H9 (cell line): ENCODE data around the gene BICDL2. TPM values are rescaled to one million over a fixed set of nuclear protein-coding genes. Genes with fewer than 3 reads are reported as not detected.

ENCODE experiments used
- DNase-seq: peaks from one replicate; pipeline ENCODE4 v3.0.0-alpha.2; 2017
- H2AFZ ChIP-seq: one replicate; pipeline ENCODE4 v1.6.1; 2013; ENCODE audit warnings: mild to moderate bottlenecking, low read length, control low read depth, moderate library complexity
- H2AK5ac ChIP-seq: 2 replicates; pipeline ENCODE4 v1.6.1; 2013; ENCODE audit warnings: low read length, control low read depth, mixed read lengths; ENCODE audit not compliant: insufficient read length
- H2BK120ac ChIP-seq: one replicate; pipeline ENCODE4 v1.6.1; 2013; ENCODE audit warnings: low read depth, mild to moderate bottlenecking, low read length, control low read depth, inconsistent platforms; ENCODE audit not compliant: poor library complexity, severe bottlenecking
- H2BK12ac ChIP-seq: 2 replicates; pipeline ENCODE4 v1.6.1; 2013; ENCODE audit warnings: low read length, control low read depth, mixed read lengths, low read depth; ENCODE audit not compliant: insufficient read length
- H2BK15ac ChIP-seq: 2 replicates; pipeline ENCODE4 v1.6.1; 2013; ENCODE audit warnings: low read depth, low read length, control low read depth
- H2BK20ac ChIP-seq: one replicate; pipeline ENCODE4 v1.6.1; 2013; ENCODE audit warnings: low read depth, mild to moderate bottlenecking, low read length, control low read depth, inconsistent platforms; ENCODE audit not compliant: poor library complexity, severe bottlenecking
- H2BK5ac ChIP-seq: 2 replicates; pipeline ENCODE4 v1.6.1; 2013; ENCODE audit warnings: low read length, control low read depth, mixed read lengths; ENCODE audit not compliant: insufficient read length
- H3K14ac ChIP-seq: 2 replicates; pipeline ENCODE4 v1.6.1; 2013; ENCODE audit warnings: low read length, control low read depth; ENCODE audit not compliant: insufficient read depth
- H3K18ac ChIP-seq: 2 replicates; pipeline ENCODE4 v1.6.1; 2013; ENCODE audit warnings: low read depth, mild to moderate bottlenecking, mixed read lengths, low read length, control low read depth; ENCODE audit not compliant: insufficient read length
- H3K23ac ChIP-seq: 2 replicates; pipeline ENCODE4 v1.6.1; 2013; ENCODE audit warnings: low read length, control low read depth, mixed read lengths, low read depth; ENCODE audit not compliant: insufficient read length
- H3K23me2 ChIP-seq: 2 replicates; pipeline ENCODE4 v1.6.1; 2013; ENCODE audit warnings: low read depth, mild to moderate bottlenecking, mixed read lengths, low read length, control low read depth; ENCODE audit not compliant: insufficient read length, poor library complexity, severe bottlenecking
- H3K27ac ChIP-seq: 2 replicates; pipeline ENCODE4 v1.5.1; 2013; ENCODE audit warnings: low read length, control low read depth, mixed read lengths, low read depth; ENCODE audit not compliant: insufficient read length
- H3K27me3 ChIP-seq: 2 replicates; pipeline ENCODE4 v1.6.1; 2013; ENCODE audit warnings: low read length, control low read depth, inconsistent platforms; ENCODE audit not compliant: insufficient read depth
- H3K4ac ChIP-seq: 2 replicates; pipeline ENCODE4 v1.6.1; 2013; ENCODE audit warnings: low read depth, mild to moderate bottlenecking, control low read depth, inconsistent platforms, low read length, moderate library complexity
- H3K4me1 ChIP-seq: 2 replicates; pipeline ENCODE4 v1.6.1; 2013; ENCODE audit warnings: low read length, control low read depth, inconsistent platforms; ENCODE audit not compliant: insufficient read depth
- H3K4me2 ChIP-seq: 2 replicates; pipeline ENCODE4 v1.6.1; 2013; ENCODE audit warnings: low read length, control low read depth, mixed read lengths; ENCODE audit not compliant: insufficient read length, insufficient read depth
- H3K56ac ChIP-seq: 2 replicates; pipeline ENCODE4 v1.6.1; 2013; ENCODE audit warnings: low read depth, mild to moderate bottlenecking, mixed read lengths, low read length, control low read depth; ENCODE audit not compliant: insufficient read length
- H3K79me1 ChIP-seq: 2 replicates; pipeline ENCODE4 v1.6.1; 2013; ENCODE audit warnings: low read depth, mild to moderate bottlenecking, moderate library complexity, low read length, control low read depth, inconsistent platforms; ENCODE audit not compliant: insufficient read depth, poor library complexity, severe bottlenecking
- H3K79me2 ChIP-seq: 2 replicates; pipeline ENCODE4 v1.6.1; 2013; ENCODE audit warnings: low read length, control low read depth, inconsistent platforms; ENCODE audit not compliant: insufficient read depth
- H3K9ac ChIP-seq: 2 replicates; pipeline ENCODE4 v1.6.1; 2013; ENCODE audit warnings: low read length, control low read depth, mixed read lengths; ENCODE audit not compliant: insufficient read length; ENCODE audit errors: extremely low read depth
- H3K9me3 ChIP-seq: one replicate; pipeline ENCODE4 v1.6.1; 2013; ENCODE audit warnings: low read depth, low read length, inconsistent platforms; ENCODE audit not compliant: control insufficient read depth
- H3T11ph ChIP-seq: one replicate; pipeline ENCODE4 v1.6.1; 2013; ENCODE audit warnings: mild to moderate bottlenecking, low read length, control low read depth, inconsistent platforms
- H4K20me1 ChIP-seq: one replicate; pipeline ENCODE4 v1.6.1; 2013; ENCODE audit not compliant: control insufficient read depth, insufficient read length, insufficient read depth
- H4K5ac ChIP-seq: 2 replicates; pipeline ENCODE4 v1.6.1; 2013; ENCODE audit warnings: low read depth, mild to moderate bottlenecking, mixed read lengths, low read length, control low read depth; ENCODE audit not compliant: insufficient read length
- H4K8ac ChIP-seq: replicated peaks from 2 replicates; pipeline ENCODE4 v1.6.1; 2013; ENCODE audit warnings: low read length, control low read depth, mixed read lengths, low read depth; ENCODE audit not compliant: insufficient read length
- H4K91ac ChIP-seq: 2 replicates; pipeline ENCODE4 v1.6.1; 2013; ENCODE audit warnings: low read depth, mild to moderate bottlenecking, moderate library complexity, mixed read lengths, low read length, control low read depth; ENCODE audit not compliant: insufficient read length
- H3K27ac Mint-ChIP-seq, 3 experiments: 2 replicates in 2 of 3; 3 replicates in 1 of 3; pipeline ENCODE4 v1.8.0; 2020 to 2021; ENCODE audit warnings: mixed read lengths in 3 of 3, mild to moderate bottlenecking in 1 of 3, moderate library complexity in 1 of 3
- H3K27me3 Mint-ChIP-seq: 2 replicates; pipeline ENCODE4 v1.8.0; 2021; ENCODE audit warnings: low read depth, mild to moderate bottlenecking, moderate library complexity, mixed read lengths
- H3K36me3 Mint-ChIP-seq, 3 experiments: 2 replicates in 2 of 3; 3 replicates in 1 of 3; pipeline ENCODE4 v1.8.0; 2020 to 2021; ENCODE audit warnings: low read depth in 3 of 3, mixed read lengths in 3 of 3; ENCODE audit not compliant: insufficient read depth in 1 of 3
- H3K4me1 Mint-ChIP-seq, 2 experiments: 2 replicates each; pipeline ENCODE4 v1.8.0; 2020; ENCODE audit warnings: mixed read lengths in 2 of 2
- H3K4me3 Mint-ChIP-seq, 2 experiments: 2 replicates in 1 of 2; 3 replicates in 1 of 2; pipeline ENCODE4 v1.8.0; 2020 to 2021; ENCODE audit warnings: mild to moderate bottlenecking in 2 of 2, mixed read lengths in 2 of 2, moderate library complexity in 1 of 2
- H3K9me3 Mint-ChIP-seq, 2 experiments: 2 replicates in 1 of 2; 3 replicates in 1 of 2; pipeline ENCODE4 v1.8.0; 2020; ENCODE audit warnings: mild to moderate bottlenecking in 2 of 2, mixed read lengths in 2 of 2, moderate library complexity in 1 of 2
- WGBS: extraction: QIAGEN DNeasy Blood & Tissue Kit; methylation state at CpG from one replicate; pipeline ENCODE4 v1.1.7; 2013; ENCODE audit warnings: missing lambda C conversion rate, low lambda C conversion rate, mixed read lengths; ENCODE audit not compliant: insufficient read length; ENCODE audit errors: extremely low coverage; 5-methylcytosine and 5-hydroxymethylcytosine counted together
- total RNA-seq: library from RNA; stranded (reverse); gene quantifications from 2 replicates; pipeline ENCODE4 v1.2.1, GENCODE V29; 2021
- TF ChIP-seq, protein P1 (sequence below): fragments of 200-600 bp; sonication (generic); conservative IDR thresholded peaks from 3 replicates; pipeline ENCODE4 v1.8.0; 2021; ENCODE audit warnings: antibody characterized with exemption, mild to moderate bottlenecking

The BICDL2 gene
- total RNA-seq, 1 experiment from 2014 or later: 13.5 TPM

GRCh38 chr16:3051494-3051893, 14.8 kb upstream of the BICDL2 start:
- H3K4me3 Mint-ChIP-seq: no peak overlapping the region
- Histone ChIP-seq H3K27ac (no peak overlapping the region), H4K91ac (no peak overlapping the region), H3K23ac (no peak overlapping the region), H3K18ac (no peak overlapping the region), H3K14ac (no peak overlapping the region), H3K4me2 (no peak overlapping the region), H2BK15ac (no peak overlapping the region), H2BK5ac (no peak overlapping the region), H2BK12ac (no peak overlapping the region), H3K4me1 (no peaks in the 10 kb centered on the region), H3K4ac (no peak overlapping the region), H4K5ac (no peak overlapping the region), H2BK20ac (no peak overlapping the region), H2AK5ac (no peak overlapping the region), H3T11ph (no peak overlapping the region), H3K23me2 (peaks cover 8% of the 10 kb centered on the region), H4K8ac (no peak overlapping the region), H3K79me1 (no peaks in the 10 kb centered on the region), H4K20me1 (no peaks in the 10 kb centered on the region), H3K9ac (no peak overlapping the region), H2BK120ac (no peak overlapping the region), H3K56ac (no peak overlapping the region), H2AFZ (no peak overlapping the region), H3K27me3 (peaks cover 2% of the 10 kb centered on the region; the same call in 1 of the 2 replicates), H3K9me3 (no peaks in the 10 kb centered on the region), H3K79me2 (no peaks in the 10 kb centered on the region)
- no peak overlapping the region for H3K27ac Mint-ChIP-seq
- TF ChIP-seq, protein P1, sequence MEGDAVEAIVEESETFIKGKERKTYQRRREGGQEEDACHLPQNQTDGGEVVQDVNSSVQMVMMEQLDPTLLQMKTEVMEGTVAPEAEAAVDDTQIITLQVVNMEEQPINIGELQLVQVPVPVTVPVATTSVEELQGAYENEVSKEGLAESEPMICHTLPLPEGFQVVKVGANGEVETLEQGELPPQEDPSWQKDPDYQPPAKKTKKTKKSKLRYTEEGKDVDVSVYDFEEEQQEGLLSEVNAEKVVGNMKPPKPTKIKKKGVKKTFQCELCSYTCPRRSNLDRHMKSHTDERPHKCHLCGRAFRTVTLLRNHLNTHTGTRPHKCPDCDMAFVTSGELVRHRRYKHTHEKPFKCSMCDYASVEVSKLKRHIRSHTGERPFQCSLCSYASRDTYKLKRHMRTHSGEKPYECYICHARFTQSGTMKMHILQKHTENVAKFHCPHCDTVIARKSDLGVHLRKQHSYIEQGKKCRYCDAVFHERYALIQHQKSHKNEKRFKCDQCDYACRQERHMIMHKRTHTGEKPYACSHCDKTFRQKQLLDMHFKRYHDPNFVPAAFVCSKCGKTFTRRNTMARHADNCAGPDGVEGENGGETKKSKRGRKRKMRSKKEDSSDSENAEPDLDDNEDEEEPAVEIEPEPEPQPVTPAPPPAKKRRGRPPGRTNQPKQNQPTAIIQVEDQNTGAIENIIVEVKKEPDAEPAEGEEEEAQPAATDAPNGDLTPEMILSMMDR: no peak
- H3K9me3 Mint-ChIP-seq: no peaks in the 10 kb centered on the region; a peak in 2 of 5 replicates
- DNase-seq: no peak
- H3K36me3 Mint-ChIP-seq: peaks cover 23 to 45% (median 25%) of the 10 kb centered on the region in 3 experiments
- H3K27me3 Mint-ChIP-seq: peaks cover 62% of the 10 kb centered on the region
- WGBS: no CpG with 5 or more reads among the region's 9 CpGs
- peaks cover 12 to 26% of the 10 kb centered on the region in 2 experiments for H3K4me1 Mint-ChIP-seq
